HG03097 (cell line): ENCODE results near the gene EXOC3L1.

Source experiments
- ATAC-seq: cut with Tn5 transposase; IDR thresholded peaks from one replicate; pipeline ENCODE4 v1.9.1; 2021; ENCODE audit not compliant: unreplicated experiment, low FRiP score

EXOC3L1 gene

DNA sequence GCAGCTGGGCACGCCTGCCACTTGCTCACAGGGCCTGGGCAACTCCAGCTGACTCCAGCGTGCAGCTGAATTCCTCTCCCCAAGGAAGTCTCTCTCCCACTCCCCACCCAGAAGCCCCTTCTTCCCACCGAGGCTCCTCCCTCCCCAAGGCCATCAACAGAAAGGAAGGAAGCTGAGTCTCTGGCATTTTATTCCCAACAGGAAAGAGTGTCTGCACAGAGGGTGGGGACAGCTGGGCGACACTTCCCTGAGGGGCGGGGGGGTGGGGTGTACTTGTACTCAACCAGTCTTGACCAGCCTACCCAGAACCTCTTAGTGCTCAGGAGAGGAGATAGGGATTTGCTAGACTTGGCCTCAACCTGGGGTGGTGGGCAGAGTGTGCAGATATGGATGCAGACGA is at the start of gene EXOC3L1:
EXOC3L1 (minus strand) TSS at position 96 of the 400 bp plus-strand sequence. CDS start 460 bp downstream, outside the sequence.
- ATAC-seq, result no peak

DNA sequence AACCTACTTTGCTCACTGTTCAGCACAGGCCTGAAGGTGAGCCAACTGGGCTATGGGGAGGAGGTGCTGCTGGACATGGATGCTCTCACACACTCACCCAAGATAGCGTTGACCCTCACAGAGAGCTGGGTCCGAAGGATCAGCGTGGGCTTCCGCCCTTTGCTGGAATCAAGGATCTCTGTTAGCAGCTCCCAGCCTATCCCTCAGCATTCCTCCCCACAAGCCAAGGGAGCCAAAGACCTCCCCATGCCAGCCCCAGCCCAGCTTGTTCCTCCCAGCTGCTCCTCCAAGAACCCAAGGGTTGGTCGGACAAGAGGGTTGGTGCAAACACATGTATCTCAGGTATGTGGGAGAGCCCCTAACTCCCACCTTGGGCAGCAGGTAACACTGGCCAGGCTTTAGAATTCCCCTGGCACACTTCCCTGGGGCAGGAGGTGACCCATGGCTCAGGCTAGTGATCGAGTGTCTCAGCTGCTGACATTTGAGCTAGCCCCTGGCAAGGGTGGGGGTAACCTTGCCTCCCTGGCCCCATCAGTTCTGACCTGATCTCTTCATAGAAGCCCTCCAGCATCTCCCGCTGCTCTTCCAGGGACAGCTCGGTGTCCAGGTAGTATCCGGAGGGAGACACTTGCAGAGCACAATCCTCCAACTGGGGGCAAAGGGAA is 49.0 kb upstream of the EXOC3L1 start:
- no peak for ATAC-seq

DNA sequence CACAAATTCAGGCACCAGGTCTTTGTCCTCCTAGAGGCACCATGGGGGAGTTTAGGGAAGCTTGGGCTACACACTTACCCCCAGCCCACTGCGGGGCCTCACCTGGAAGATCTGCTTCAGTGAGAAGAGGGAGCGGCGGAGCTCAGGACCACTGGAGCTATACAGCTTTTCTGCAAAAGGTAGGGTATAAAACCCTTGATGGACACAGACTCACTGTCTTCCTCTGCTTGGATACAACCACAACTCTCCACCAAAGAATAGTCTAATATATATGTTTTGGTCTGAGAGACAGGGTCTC is 48.3 kb upstream of the EXOC3L1 start:
- ATAC-seq, result no peak

DNA sequence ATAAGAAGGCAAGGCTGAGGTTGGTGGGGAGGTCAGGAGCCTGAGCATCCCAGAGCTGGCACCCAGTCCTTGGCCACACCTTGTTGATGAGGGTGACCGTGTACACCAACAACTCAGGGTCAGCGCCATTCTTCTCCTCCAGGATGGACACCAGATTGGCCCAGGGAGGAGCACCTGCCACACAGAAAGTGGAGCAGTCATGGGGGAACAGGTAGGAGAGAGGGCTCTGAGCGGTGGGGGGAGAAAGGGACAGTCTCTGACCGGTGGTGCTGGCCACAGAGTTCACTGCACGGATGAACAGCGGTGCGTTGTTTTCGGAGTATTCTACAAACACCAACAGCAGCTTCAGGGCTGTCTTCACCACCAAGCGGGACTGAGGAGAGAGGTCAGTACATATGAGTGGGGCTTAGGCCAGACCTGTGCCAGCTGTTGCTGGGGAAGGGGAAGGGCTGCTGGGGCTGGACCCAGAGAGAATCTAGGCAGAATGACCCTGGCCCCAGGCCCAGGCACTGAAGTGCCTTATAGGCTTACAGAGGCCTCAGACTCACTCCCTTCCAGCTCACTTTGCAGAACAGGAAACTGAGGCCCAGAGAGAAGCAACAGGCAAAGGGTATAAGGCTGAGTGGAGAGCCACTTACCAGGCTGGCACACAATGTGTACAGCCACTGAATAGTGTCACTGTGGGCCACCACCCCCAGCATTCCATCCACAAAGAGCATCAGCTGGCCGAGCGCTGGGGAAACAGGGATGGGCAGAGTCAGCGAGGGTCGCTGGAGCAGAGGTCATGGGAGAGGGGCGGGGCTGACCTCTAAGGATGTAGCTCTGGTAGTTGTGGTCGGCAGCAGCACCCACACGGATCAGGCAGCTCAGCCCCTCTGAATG is 47.7 kb upstream of the EXOC3L1 start:
- ATAC-seq, result no peak

DNA sequence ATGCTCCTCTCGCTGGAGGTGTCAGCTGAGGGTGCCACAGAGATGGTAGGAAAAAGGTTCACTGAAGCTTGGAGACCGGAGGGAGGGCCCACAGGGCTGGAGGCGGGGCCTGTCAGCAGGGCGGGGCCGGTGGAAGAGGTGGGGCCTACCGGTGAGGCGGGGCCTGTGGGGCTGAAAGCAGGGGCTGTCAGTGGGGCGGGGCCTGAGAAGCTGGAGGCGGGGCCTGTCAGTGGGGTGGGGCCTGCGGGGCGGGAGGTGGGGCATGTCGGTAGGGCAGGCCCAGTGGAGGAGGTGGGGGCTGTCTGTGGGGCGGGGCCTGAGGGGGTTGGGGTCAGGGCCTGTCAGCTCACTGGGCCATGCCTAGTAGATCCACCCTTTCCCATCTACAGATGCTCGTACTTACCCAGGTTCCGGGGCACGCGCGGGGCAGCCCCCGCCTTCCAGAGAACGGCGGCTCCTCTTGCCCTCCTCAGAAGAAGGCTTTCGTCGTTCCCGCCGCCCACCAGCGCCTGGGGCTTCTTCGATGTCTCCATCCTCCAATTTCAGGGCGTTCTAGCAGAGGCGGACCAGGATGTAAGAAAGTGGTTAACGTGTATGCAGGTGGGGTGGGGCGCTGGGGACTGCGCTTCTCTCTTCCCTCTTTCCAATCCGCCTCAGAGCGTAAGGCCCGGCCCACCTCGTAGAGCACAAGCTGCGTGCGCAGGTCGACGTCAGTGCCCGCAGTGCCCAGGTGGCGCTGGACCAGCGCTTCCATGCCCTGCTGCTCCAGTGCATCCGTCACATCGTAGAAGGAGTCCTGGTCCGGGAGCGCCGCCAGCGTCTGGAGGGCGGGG is 46.8 kb upstream of the EXOC3L1 start:
- ATAC-seq, result no peak

- no peak for ATAC-seq
Measured at GRCh38 chr16:67235816-67236562, 46.1 kb upstream of the EXOC3L1 start.

DNA sequence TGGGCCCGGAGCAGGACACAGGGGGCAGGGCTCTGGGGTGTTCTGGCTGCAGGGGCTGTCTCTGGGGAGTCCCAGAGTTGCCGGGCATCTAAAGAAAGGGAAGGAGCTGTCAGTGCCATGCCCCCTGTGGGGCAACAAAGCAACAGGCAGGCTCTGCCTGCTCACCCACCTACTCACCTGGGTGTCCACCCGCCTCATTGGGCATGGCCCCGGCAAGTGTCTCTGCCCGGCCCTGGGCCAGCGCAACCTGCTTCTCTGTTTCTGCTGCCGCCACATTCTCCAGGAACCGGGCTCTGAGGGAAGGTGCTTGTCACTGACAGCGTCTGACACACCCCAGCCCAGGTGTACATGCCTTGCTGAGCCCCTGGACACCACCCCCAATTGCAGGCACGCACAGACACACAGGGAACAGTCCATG is 44.3 kb upstream of the EXOC3L1 start:
- no peak for ATAC-seq

DNA sequence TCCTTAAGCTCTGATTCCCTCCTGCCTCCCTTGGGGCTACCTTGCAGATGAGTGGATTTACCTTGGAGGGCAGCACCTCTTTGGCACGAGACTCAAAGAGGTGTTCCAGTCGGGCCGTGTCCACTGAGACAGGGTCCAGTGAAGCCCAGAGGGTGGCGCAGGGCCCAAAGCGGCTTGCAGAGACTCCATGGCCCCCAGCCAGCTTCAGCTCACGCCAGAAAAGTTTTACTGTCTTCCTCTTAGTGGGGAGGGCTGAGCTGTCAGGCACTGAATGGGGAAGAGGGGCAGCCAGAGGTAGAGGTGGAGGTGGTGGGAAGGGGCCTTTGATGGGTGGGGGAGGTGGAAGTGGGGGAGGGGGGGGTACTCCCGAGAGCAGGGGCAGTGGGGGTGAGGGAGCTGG is 43.7 kb upstream of the EXOC3L1 start:
- no peak for ATAC-seq

DNA sequence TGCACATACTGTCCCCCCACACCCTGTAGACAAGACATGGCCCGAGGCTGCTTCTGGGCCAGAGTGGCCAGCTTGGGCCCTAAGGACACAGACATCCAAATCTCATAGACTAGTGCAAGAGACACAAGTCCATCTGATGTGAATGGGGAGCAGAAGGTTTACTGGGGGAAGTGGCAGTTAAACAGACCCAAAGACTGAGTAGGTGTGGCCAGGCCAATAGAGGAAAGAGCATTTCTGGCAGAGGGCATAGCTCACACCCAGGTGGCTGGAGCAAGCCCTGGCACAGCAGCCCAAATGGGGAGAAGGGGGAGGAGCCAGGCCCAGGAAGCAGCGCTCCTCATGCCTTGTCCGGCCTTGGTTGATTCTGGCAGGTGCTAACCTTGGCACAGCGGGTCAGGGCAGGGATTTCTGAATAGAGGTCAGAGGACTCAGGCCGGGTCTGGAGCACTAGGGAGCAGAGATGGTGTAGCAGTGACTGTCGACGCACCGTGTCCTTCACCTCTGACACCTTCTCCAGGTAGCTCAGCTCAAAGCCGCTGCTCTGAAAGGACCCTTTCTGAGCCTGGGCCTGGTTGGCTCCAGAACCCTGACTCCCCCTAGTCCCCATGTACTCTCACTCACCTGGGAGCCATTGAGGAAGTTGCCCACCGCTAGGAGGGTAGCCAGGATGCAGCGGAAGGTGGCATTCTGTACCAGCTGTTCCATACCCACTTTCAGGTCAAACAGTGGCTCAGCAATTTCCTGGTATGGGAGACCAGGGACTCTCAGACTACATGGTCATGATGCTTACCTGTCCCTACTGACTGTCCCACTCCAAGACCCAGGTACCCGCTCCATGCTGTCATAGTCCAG is 41.1 kb upstream of the EXOC3L1 start:
- ATAC-seq, result no peak

DNA sequence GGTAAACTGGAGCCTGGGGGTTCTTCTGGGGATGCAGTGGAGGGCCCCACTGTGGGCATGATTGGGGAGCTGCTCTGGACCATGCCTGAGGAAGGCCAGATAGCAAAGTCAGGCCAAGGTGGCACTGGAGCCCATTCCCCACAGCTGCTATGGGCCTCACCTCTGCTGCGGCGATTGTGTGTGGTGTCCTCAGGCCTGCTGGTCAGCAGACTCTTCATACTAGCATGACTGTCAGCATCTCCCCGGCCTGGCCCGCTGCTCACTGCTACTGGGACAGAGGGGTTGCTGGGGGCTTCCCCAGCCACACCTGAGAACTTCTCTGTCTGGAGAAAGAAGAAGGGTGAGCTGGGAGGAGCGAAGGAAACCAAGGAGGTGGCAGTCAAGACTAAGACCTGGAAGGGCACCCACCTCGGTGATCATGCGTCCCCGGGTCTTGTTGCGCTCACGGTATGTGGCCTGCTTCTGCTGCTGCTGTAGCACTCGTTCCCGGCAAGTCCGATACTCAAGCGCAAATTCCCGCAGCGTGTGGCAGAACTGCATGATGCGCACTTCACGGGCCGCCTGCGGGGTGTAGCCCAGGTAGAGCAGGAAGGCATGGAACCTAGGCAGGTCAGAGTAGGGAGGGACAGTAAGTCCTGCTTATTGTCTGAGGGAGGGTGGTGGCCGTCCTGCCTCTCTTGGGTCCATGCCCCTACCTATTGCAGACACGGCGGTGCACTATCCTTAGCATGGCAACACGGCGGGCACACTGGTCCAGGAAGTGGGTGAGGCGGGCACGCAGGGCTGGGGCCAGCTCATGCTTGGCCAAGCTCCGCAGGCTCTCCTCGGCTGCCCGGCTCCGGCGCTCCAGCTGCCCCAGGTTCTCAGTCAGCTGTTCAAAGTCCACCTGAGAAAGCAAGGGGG is 40.2 kb upstream of the EXOC3L1 start:
- no peak for ATAC-seq

GRCh38 chr16:67228905-67229304 is 39.0 kb upstream of the EXOC3L1 start:
- ATAC-seq, result no peak

DNA sequence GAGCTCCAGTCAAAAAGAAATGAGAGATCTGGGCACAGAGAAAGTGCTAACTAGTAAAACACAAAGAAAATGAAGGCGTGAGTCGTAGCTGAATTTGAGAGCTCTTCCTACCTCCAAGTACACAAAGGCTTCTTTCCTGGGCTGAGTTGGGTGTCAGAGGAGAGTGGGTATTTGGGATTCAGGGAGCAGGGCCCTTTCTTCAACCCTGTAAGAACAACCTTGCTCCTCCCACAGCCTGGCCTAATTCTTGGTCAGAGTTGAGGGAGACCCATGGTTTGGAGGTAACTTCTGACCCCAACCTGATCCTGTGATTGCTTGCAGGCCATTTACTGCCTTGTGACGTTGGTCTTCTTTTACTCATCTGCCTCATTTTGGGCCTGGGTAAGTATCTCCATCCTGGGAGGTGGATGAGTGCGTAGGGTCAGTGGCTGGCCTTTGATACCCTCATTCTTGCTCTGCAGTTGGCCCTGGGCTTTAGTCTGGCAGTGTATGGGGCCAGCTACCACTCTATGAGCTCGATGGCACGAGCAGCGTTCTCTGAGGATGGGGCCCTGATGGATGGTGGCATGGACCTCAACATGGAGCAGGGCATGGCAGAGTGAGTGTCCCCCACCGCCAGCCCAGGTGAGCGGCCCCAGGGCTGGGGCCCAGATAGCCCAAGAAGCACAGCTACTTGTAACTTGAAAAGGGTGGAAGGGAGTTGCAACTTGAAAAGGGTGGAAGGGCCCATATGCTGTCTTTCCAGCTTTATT is 38.3 kb upstream of the EXOC3L1 start:
- ATAC-seq, result no peak

GRCh38 chr16:67227567-67227921 is 37.6 kb upstream of the EXOC3L1 start:
- ATAC-seq, result no peak

DNA sequence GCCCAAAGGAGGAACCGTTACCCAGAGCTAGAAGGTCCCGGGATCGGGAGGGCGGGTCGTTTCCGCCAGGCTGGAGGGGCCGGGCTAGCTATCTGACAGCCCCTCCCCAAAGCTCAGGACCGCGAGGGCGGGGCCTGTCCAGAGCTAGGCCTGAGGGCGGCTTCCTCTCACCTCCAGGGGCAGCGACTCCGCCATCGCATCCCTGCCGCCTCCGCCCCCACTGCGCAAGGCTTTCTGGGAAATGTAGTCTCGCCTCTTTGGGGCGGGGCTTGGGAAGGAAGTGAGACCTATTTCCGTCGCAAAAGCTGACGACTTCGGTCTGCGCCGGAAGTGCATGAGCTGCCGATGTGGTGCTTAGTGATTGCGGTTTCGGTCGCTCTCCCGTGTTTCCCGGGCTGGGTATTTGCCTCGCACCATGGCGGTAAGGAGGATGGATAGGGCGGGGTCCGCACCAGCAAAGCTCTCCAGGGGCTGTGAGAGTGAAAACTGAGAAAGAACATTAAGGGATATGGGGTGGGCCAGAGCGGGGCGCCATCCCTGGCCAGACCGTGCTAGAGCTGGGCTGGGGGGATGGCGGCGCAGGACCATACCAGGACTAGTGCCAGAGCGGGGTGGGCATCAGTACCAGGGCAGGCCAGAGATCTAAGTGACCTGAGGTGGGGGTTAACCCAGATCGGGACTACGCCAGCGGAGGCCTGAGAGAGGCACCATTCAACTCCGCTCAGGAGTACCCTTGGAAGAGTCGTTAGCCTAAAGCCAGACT is 37.0 kb upstream of the EXOC3L1 start, which contains the start of gene TMEM208:
TMEM208 (plus strand) TSS at position 327 of the 763 bp plus-strand sequence; CDS start at position 416, 89 bp downstream.
- peak; percentile 89 for ATAC-seq

DNA sequence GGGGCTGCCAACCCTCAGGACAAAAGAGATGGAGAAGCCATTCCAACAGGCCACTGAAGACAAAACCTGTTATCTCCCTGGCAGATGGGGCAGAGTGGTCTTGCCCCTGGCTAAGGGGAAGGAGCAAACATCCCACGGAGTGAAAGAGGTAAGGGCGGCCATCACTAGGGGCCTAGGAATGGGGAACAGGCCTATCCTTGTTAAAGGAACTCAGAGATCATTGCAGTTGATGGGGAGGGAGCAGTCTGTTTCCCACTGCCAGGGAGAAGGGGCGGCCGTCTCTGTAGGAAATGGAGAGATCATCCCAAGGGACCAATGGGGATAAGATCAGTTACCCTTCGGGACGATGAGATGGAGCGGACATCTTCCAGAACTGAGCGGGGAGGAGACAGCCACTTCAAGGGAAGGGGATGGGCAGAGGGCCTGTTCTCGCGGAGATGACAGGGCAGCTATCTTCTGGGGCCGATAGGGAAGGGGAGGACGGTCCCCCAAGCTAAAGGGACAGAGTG is 36.4 kb upstream of the EXOC3L1 start:
- no peak for ATAC-seq

DNA sequence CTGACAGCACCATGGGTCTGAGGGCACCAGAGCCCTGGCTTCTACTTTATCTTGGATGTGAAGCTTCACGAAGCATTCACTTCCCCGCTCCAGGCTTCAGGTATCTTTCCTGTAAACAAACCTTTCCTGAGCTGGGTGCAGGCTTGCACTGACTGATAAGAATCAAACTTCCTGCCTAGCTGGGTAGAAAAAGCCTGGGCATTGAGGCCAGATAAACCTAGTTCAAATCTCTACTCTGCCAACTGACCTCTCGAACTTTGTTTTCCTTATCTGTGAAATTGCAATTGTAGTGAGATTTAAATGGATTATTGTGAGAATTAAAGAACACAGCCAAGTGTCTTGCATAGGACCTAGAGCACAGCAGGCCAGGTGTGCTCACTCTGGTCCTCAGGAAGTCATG is 34.1 kb upstream of the EXOC3L1 start:
- no peak for ATAC-seq
